K562 (cell line): ENCODE results near the gene TMEM101.

Experiments used
- CREB1 ChIP-seq, 2 experiments: sonication (generic) in 1 of 2; formaldehyde crosslinking in 1 of 2; IDR thresholded peaks; 2 replicates each; pipeline versions ENCODE4 v1.6.1 to v1.8.0; 2012 to 2022; ENCODE audit warnings: inconsistent platforms in 1 of 2, mild to moderate bottlenecking in 1 of 2, missing genetic modification reagents in 1 of 2, moderate library complexity in 1 of 2
- CTCF ChIP-seq, 3 experiments: IDR thresholded peaks in 2 of 3; conservative IDR thresholded peaks in 1 of 3; 2 replicates each; pipeline ENCODE4 v1.5.1; 2011 to 2012; ENCODE audit warnings: low read length in 3 of 3, mild to moderate bottlenecking in 3 of 3, control low read depth in 2 of 3, improper control_type of control experiment in 1 of 3, inconsistent platforms in 1 of 3, low read depth in 1 of 3, mixed read lengths in 1 of 3, moderate library complexity in 1 of 3; ENCODE audit not compliant: insufficient read depth in 2 of 3
- HNRNPUL1 ChIP-seq: fragments of 200-400 bp; formaldehyde crosslinking; IDR thresholded peaks from 2 replicates; pipeline ENCODE4 v1.6.1; 2017; ENCODE audit warnings: low read length
- L3MBTL2 ChIP-seq: fragments of 450-650 bp; IDR thresholded peaks from 2 replicates; pipeline ENCODE4 v1.6.1; 2016; ENCODE audit warnings: mild to moderate bottlenecking, moderate library complexity
- MXI1 ChIP-seq: IDR thresholded peaks from 2 replicates; pipeline ENCODE4 v1.6.1; 2011; ENCODE audit warnings: low read depth, mild to moderate bottlenecking, improper control_type of control experiment, low read length
- PHF8 ChIP-seq: fragments of 200-600 bp; sonication (generic); IDR thresholded peaks from 2 replicates; pipeline ENCODE4 v1.6.1; 2012; ENCODE audit warnings: mixed run types, mild to moderate bottlenecking, inconsistent platforms, low read length, moderate library complexity, borderline replicate concordance
- POLR2A ChIP-seq: fragments of 450-650 bp; conservative IDR thresholded peaks from 2 replicates; pipeline ENCODE4 v1.6.1; 2016
- TBP ChIP-seq: optimal IDR thresholded peaks from 2 replicates; pipeline ENCODE3; 2011; ENCODE audit warnings: low read depth, low read length, improper control_type of control experiment
- TF ChIP-seq, protein P1 (sequence below): fragments of 450-650 bp; IDR thresholded peaks from 2 replicates; pipeline ENCODE4 v1.6.1; 2016; ENCODE audit warnings: missing biosample characterization, missing genetic modification characterization
- TF ChIP-seq, protein P2 (sequence below): fragments of 250-450 bp; sonication (Bioruptor Pico); IDR thresholded peaks from 2 replicates; pipeline ENCODE4 v1.8.0; 2021; ENCODE audit warnings: mild to moderate bottlenecking, moderate library complexity

GRCh38 chr17:44030482-44030881 lies 15.7 kb upstream of the TMEM101 start:
- TF ChIP-seq, protein P1, sequence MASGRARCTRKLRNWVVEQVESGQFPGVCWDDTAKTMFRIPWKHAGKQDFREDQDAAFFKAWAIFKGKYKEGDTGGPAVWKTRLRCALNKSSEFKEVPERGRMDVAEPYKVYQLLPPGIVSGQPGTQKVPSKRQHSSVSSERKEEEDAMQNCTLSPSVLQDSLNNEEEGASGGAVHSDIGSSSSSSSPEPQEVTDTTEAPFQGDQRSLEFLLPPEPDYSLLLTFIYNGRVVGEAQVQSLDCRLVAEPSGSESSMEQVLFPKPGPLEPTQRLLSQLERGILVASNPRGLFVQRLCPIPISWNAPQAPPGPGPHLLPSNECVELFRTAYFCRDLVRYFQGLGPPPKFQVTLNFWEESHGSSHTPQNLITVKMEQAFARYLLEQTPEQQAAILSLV (tag), result no peak
- TF ChIP-seq HNRNPUL1 (no peak), POLR2A (no peak), CTCF (IDR thresholded peaks at IDR 0.05 in 2 of 3, conservative IDR thresholded peaks at IDR 0.05 in 1 of 3; ENCODE audit: insufficient read depth in 2 of 3, low read depth in 1 of 3, low read length in 3 of 3) (no peak), CREB1 (IDR thresholded peaks at IDR 0.05) (no peak), CREB1 (CRISPR knock-in tag; IDR thresholded peaks at IDR 0.05) (no peak), TBP (no peak), PHF8 (no peak), L3MBTL2 (no peak), MXI1 (no peak)
- TF ChIP-seq, protein P2, sequence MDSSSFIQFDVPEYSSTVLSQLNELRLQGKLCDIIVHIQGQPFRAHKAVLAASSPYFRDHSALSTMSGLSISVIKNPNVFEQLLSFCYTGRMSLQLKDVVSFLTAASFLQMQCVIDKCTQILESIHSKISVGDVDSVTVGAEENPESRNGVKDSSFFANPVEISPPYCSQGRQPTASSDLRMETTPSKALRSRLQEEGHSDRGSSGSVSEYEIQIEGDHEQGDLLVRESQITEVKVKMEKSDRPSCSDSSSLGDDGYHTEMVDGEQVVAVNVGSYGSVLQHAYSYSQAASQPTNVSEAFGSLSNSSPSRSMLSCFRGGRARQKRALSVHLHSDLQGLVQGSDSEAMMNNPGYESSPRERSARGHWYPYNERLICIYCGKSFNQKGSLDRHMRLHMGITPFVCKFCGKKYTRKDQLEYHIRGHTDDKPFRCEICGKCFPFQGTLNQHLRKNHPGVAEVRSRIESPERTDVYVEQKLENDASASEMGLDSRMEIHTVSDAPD, result no peak
